ENCODE measurements around the gene GEMIN7.
"Not testable (repeated sequence)": the region's sequence is repeated elsewhere in the genome, so short reads cannot be mapped to it uniquely, and the experiment has no call there.

GEMIN7 gene

GRCh38 chr19:45100201-45100600 is 21.1 kb downstream of the GEMIN7 start:
- DNase-seq (ENCODE audit: low spot score in 2 of 2) = no peak
- in situ Hi-C loops (cut with MboI; ENCODE audit: low sequenced_read_pairs) = no loop called here
- Histone ChIP-seq H3K9me3 (no peaks in the 10 kb centered on the region), H3K4me3 (no peak overlapping the region), H3K27me3 (ENCODE audit: low read depth) (no peaks in the 10 kb centered on the region), H3K36me3 (replicated peaks) (peaks cover 6% of the 10 kb centered on the region), H3K4me1 (no peaks in the 10 kb centered on the region)

GRCh38 chr19:45100846-45101252 is 21.8 kb downstream of the GEMIN7 start:
- DNase-seq (ENCODE audit: low spot score in 2 of 2) = no peak
- Histone ChIP-seq H3K9me3 (no peaks in the 10 kb centered on the region), H3K4me3 (no peak overlapping the region), H3K4me1 (no peaks in the 10 kb centered on the region), H3K36me3 (replicated peaks) (peaks cover 4% of the 10 kb centered on the region; the same call in 1 of the 2 replicates), H3K27me3 (ENCODE audit: low read depth) (no peaks in the 10 kb centered on the region)
- in situ Hi-C loops (cut with MboI; ENCODE audit: low sequenced_read_pairs) = no loop called here

- H3K9me3 ChIP-seq = no peaks in the 10 kb centered on the region
- H3K27me3 ChIP-seq (ENCODE audit: low read depth) = no peaks in the 10 kb centered on the region
- in situ Hi-C loops (cut with MboI; ENCODE audit: low sequenced_read_pairs) = no loop called here
- H3K4me3 ChIP-seq = no peak overlapping the region
- peaks cover 4% of the 10 kb centered on the region; the same call in 1 of the 2 replicates for H3K36me3 ChIP-seq (replicated peaks)
- no peaks in the 10 kb centered on the region for H3K4me1 ChIP-seq
- no peak for DNase-seq (ENCODE audit: low spot score in 2 of 2)
Observed at GRCh38 chr19:45101806-45102205, 22.7 kb downstream of the GEMIN7 start.

- Histone ChIP-seq H3K4me1 (no peaks in the 10 kb centered on the region), H3K9me3 (no peaks in the 10 kb centered on the region), H3K36me3 (replicated peaks) (peaks cover 4% of the 10 kb centered on the region; the same call in 1 of the 2 replicates), H3K4me3 (no peak overlapping the region), H3K27me3 (ENCODE audit: low read depth) (no peaks in the 10 kb centered on the region)
- in situ Hi-C loops (cut with MboI; ENCODE audit: low sequenced_read_pairs) = no loop called here
- no peak for DNase-seq (ENCODE audit: low spot score in 2 of 2)
Observed at GRCh38 chr19:45102481-45102880, 23.4 kb downstream of the GEMIN7 start.

GRCh38 chr19:45103156-45103507 is 24.1 kb downstream of the GEMIN7 start:
- in situ Hi-C loops (cut with MboI; ENCODE audit: low sequenced_read_pairs) = no loop called here
- Histone ChIP-seq H3K9me3 (no peaks in the 10 kb centered on the region), H3K36me3 (replicated peaks) (peaks cover 4% of the 10 kb centered on the region; the same call in 1 of the 2 replicates), H3K4me3 (no peak overlapping the region), H3K27me3 (ENCODE audit: low read depth) (no peaks in the 10 kb centered on the region), H3K4me1 (no peaks in the 10 kb centered on the region)
- DNase-seq (ENCODE audit: low spot score in 2 of 2) = no peak

GRCh38 chr19:45103508-45104319 is 24.7 kb downstream of the GEMIN7 start:
- Histone ChIP-seq H3K4me1 (no peaks in the 10 kb centered on the region), H3K9me3 (no peaks in the 10 kb centered on the region), H3K27me3 (ENCODE audit: low read depth) (no peaks in the 10 kb centered on the region), H3K4me3 (no peak overlapping the region), H3K36me3 (replicated peaks) (peaks cover 4% of the 10 kb centered on the region; the same call in 1 of the 2 replicates)
- in situ Hi-C loops (cut with MboI; ENCODE audit: low sequenced_read_pairs) = no loop called here
- DNase-seq (ENCODE audit: low spot score in 2 of 2) = peak in 1 of 2 experiments; percentile 51

GRCh38 chr19:45104658-45105349 is 25.7 kb downstream of the GEMIN7 start:
- DNase-seq (ENCODE audit: low spot score in 2 of 2) = no peak
- H3K36me3 ChIP-seq (replicated peaks) = peaks cover 1% of the 10 kb centered on the region; the same call in 1 of the 2 replicates
- no peaks in the 10 kb centered on the region for H3K4me1 ChIP-seq
- no peak overlapping the region for H3K4me3 ChIP-seq
- no peaks in the 10 kb centered on the region for H3K27me3 ChIP-seq (ENCODE audit: low read depth)
- no peaks in the 10 kb centered on the region for H3K9me3 ChIP-seq
- in situ Hi-C loops (cut with MboI; ENCODE audit: low sequenced_read_pairs) = no loop called here

GRCh38 chr19:45106363-45106762 is 27.3 kb downstream of the GEMIN7 start:
- H3K4me1 ChIP-seq = not testable (repeated sequence)

GRCh38 chr19:45107621-45108150 is 28.6 kb downstream of the GEMIN7 start:
- in situ Hi-C loops (cut with MboI; ENCODE audit: low sequenced_read_pairs) = no loop called here
- no peaks in the 10 kb centered on the region for H3K36me3 ChIP-seq (replicated peaks)
- H3K4me3 ChIP-seq = no peak overlapping the region

More at GRCh38 chr19:45106363-45106762, 27.3 kb downstream of the GEMIN7 start:
- in situ Hi-C loops (cut with MboI; ENCODE audit: low sequenced_read_pairs); DNase-seq (ENCODE audit: low spot score in 2 of 2); H3K4me3 ChIP-seq; H3K9me3 ChIP-seq; H3K27me3 ChIP-seq (ENCODE audit: low read depth); H3K36me3 ChIP-seq (replicated peaks): not testable (repeated sequence)

GRCh38 chr19:45110851-45111266 is 31.8 kb downstream of the GEMIN7 start:
- no peak for DNase-seq (ENCODE audit: low spot score in 2 of 2)
- H3K4me3 ChIP-seq = no peak overlapping the region
- in situ Hi-C loops (cut with MboI; ENCODE audit: low sequenced_read_pairs) = no loop called here
- H3K9me3 ChIP-seq = no peaks in the 10 kb centered on the region
- no peaks in the 10 kb centered on the region for H3K4me1 ChIP-seq
- H3K36me3 ChIP-seq (replicated peaks) = no peaks in the 10 kb centered on the region
- H3K27me3 ChIP-seq (ENCODE audit: low read depth) = no peaks in the 10 kb centered on the region

More at GRCh38 chr19:45107621-45108150, 28.6 kb downstream of the GEMIN7 start:
- no peak for DNase-seq (ENCODE audit: low spot score in 2 of 2)
- Histone ChIP-seq H3K9me3 (no peaks in the 10 kb centered on the region), H3K27me3 (ENCODE audit: low read depth) (no peaks in the 10 kb centered on the region), H3K4me1 (no peaks in the 10 kb centered on the region)

- Histone ChIP-seq H3K9me3 (no peaks in the 10 kb centered on the region), H3K36me3 (replicated peaks) (no peaks in the 10 kb centered on the region), H3K27me3 (ENCODE audit: low read depth) (no peaks in the 10 kb centered on the region), H3K4me3 (no peak overlapping the region), H3K4me1 (no peaks in the 10 kb centered on the region)
- in situ Hi-C loops (cut with MboI; ENCODE audit: low sequenced_read_pairs) = no loop called here
- no peak for DNase-seq (ENCODE audit: low spot score in 2 of 2)
Observed at GRCh38 chr19:45112111-45112827, 33.2 kb downstream of the GEMIN7 start.

- no peaks in the 10 kb centered on the region for H3K9me3 ChIP-seq
- H3K4me1 ChIP-seq = no peaks in the 10 kb centered on the region
- H3K4me3 ChIP-seq = no peak overlapping the region
- no peaks in the 10 kb centered on the region for H3K27me3 ChIP-seq (ENCODE audit: low read depth)
- in situ Hi-C loops (cut with MboI; ENCODE audit: low sequenced_read_pairs) = no loop called here
- H3K36me3 ChIP-seq (replicated peaks) = no peaks in the 10 kb centered on the region
- no peak for DNase-seq (ENCODE audit: low spot score in 2 of 2)
Observed at GRCh38 chr19:45113628-45114027, 34.6 kb downstream of the GEMIN7 start.

- Histone ChIP-seq H3K4me1 (no peaks in the 10 kb centered on the region), H3K9me3 (no peaks in the 10 kb centered on the region), H3K4me3 (no peak overlapping the region), H3K36me3 (replicated peaks) (no peaks in the 10 kb centered on the region), H3K27me3 (ENCODE audit: low read depth) (no peaks in the 10 kb centered on the region)
- no peak for DNase-seq (ENCODE audit: low spot score in 2 of 2)
- in situ Hi-C loops (cut with MboI; ENCODE audit: low sequenced_read_pairs) = no loop called here
Observed at GRCh38 chr19:45114116-45114515, 35.1 kb downstream of the GEMIN7 start.

Data from HAP-1 (cell line).